Endothelial cell (in vitro differentiated cells): Measurements from ENCODE around the gene ZNF43. TPM values are rescaled to one million over a fixed set of nuclear protein-coding genes. Genes with fewer than 3 reads are reported as not detected.

Source experiments
- DNase-seq: peaks from one replicate; pipeline ENCODE4 v3.0.0; 2021; ENCODE audit warnings: low spot score
- H3K27ac Mint-ChIP-seq: one replicate; pipeline ENCODE4 v1.8.0; 2021; ENCODE audit warnings: mixed read lengths, inconsistent platforms; ENCODE audit not compliant: unreplicated experiment
- H3K27me3 Mint-ChIP-seq: one replicate; pipeline ENCODE4 v1.8.0; 2021; ENCODE audit warnings: mild to moderate bottlenecking, moderate library complexity, mixed read lengths, inconsistent platforms; ENCODE audit not compliant: unreplicated experiment
- H3K36me3 Mint-ChIP-seq: one replicate; pipeline ENCODE4 v1.8.0; 2021; ENCODE audit warnings: mild to moderate bottlenecking, low read depth, mixed read lengths, inconsistent platforms; ENCODE audit not compliant: unreplicated experiment
- H3K4me1 Mint-ChIP-seq: one replicate; pipeline ENCODE4 v1.8.0; 2021; ENCODE audit warnings: mild to moderate bottlenecking, mixed read lengths, inconsistent platforms; ENCODE audit not compliant: unreplicated experiment
- H3K4me3 Mint-ChIP-seq: one replicate; pipeline ENCODE4 v1.8.0; 2021; ENCODE audit warnings: mild to moderate bottlenecking, mixed read lengths, inconsistent platforms; ENCODE audit not compliant: unreplicated experiment
- H3K9me3 Mint-ChIP-seq: one replicate; pipeline ENCODE4 v1.8.0; 2021; ENCODE audit warnings: mixed read lengths, inconsistent platforms; ENCODE audit not compliant: unreplicated experiment
- CTCF ChIP-seq: fragments of 200-600 bp; sonication (generic); IDR thresholded peaks from one replicate; pipeline ENCODE4 v1.5.0; 2021; ENCODE audit warnings: antibody characterized with exemption; ENCODE audit not compliant: unreplicated experiment
- total RNA-seq: library from RNA; stranded (reverse); fragmentation: NEBNext Ultra II Directional; extraction: Animal tissue kit (Norgen Biotek cat#: 25700); gene quantifications from one replicate; pipeline ENCODE4 v1.2.1, GENCODE V29; 2021; ENCODE audit not compliant: unreplicated experiment

ZNF43 gene
- total RNA-seq, 1 donor from 2014 or later, result 35.5 TPM

DNA sequence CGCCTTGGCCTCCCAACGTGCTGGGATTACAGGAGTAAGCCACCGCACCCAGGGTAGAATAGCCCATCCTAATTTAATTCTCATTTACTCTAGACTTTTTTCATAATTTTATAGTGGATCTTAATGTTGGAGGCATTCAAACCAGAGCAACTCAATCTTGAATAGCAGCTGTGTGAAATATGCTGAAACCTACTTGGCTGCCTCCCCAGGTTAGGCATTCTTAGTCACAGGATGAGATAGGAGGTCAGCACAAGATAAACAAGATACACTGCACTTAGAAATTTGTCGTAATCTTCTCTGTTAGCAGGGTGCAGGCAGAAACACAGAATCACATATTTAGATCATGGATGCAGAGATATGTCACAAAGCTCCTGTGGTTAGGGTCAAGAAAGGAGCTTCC lies 2.7 kb upstream of the ZNF43 start:
- no peaks in the 10 kb centered on the region for H3K9me3 Mint-ChIP-seq
- H3K27me3 Mint-ChIP-seq, result peaks cover 10% of the 10 kb centered on the region
- no peak for TF ChIP-seq CTCF
- H3K4me1 Mint-ChIP-seq, result peaks cover 5% of the 10 kb centered on the region
- H3K36me3 Mint-ChIP-seq, result peaks cover 46% of the 10 kb centered on the region
- no peak for DNase-seq
- H3K4me3 Mint-ChIP-seq, result no peak overlapping the region
- no peak overlapping the region for H3K27ac Mint-ChIP-seq

DNA sequence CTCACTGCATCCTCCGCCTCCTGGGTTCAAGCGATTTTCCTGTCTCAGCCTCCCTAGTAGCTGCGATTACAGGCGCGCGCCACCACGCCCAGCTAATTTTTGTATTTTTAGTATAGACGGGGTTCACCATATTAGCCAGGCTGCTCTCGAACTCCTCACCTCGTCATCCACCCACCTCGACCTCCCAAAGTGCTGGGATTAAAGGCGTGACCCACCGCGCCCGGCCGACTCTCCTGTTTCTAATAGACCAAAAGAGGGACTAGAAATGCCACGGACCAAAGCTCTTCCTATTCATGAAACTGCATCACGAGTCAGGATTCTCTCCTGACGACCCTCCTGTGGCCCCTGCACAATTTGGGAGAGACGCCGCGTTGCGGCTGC lies 563 bp downstream of the ZNF43 start:
- Mint-ChIP-seq H3K4me3 (peak overlapping the region; percentile 98), H3K27ac (peak overlapping the region; percentile 100), H3K36me3 (peaks cover 31% of the 10 kb centered on the region), H3K27me3 (peaks cover 10% of the 10 kb centered on the region), H3K9me3 (peaks cover 4% of the 10 kb centered on the region), H3K4me1 (peaks cover 5% of the 10 kb centered on the region)
- no peak for DNase-seq
- TF ChIP-seq CTCF, result no peak

DNA sequence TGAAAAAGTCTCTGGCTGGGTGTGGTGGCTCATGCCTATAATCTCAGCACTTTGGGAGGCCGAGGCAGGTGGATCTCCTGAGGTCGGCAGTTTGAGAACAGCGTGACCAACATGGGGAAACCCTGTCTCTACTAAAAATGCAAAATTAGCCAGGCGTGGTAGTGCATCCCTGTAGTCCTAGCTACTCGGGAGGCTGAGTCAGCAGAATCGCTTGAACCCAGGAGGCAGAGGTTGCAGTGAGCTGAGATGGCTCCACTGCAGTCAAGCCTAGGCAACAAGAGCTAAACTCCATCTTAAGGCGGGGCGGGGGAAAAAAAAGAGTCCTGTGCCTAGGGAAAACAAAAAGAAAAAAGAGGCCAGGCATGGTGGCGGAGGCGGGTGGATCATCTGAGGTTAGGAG lies 2.2 kb downstream of the ZNF43 start:
- peaks cover 5% of the 10 kb centered on the region for H3K4me1 Mint-ChIP-seq
- H3K27ac Mint-ChIP-seq, result no peak overlapping the region
- DNase-seq, result no peak
- peaks cover 8% of the 10 kb centered on the region for H3K27me3 Mint-ChIP-seq
- H3K4me3 Mint-ChIP-seq, result peak overlapping the region; percentile 77
- peaks cover 4% of the 10 kb centered on the region for H3K9me3 Mint-ChIP-seq
- no peak for TF ChIP-seq CTCF
- H3K36me3 Mint-ChIP-seq, result peaks cover 21% of the 10 kb centered on the region

DNA sequence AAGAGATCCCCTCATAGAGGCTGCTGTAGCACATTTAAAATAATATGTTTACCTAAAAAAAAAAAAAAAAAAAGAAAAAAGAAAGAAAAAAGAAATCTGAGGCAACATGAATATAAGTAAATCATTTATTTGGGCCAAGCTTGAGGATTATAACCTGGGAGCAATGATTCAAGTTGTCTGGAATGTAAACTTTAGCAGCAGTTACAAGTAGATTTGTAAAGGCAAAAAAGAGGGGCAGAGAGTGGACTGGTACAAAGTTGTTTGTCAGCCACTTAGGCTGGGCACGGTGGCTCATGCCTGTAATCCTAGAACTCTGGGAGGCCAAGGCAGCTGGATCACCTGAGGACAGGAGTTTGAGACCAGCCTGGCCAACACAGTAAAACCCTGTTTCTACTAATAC lies 11.3 kb downstream of the ZNF43 start:
- Mint-ChIP-seq H3K27ac (no peak overlapping the region), H3K9me3 (no peaks in the 10 kb centered on the region), H3K36me3 (peaks cover 48% of the 10 kb centered on the region), H3K27me3 (no peaks in the 10 kb centered on the region), H3K4me1 (no peaks in the 10 kb centered on the region), H3K4me3 (no peak overlapping the region)
- TF ChIP-seq CTCF, result no peak
- no peak for DNase-seq

DNA sequence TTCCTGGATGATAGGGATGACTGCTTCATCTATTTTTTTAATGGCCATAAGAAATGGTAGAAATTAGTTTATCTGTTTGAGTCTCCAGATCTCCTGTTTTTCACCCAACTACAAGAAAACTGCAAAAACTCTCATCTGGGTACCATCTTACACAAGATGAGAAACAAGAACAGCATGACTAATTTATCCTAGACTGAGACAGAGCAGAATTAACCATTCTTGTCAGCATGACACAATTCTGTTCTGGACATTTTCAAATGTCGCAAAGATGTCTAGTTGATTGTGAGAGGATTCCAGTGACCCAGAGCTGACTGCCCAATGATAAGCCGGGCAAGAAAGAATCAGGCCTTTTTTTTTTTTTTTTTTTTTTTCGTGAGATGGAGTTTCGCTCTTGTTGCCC lies 12.8 kb downstream of the ZNF43 start:
- H3K4me1 Mint-ChIP-seq, result no peaks in the 10 kb centered on the region
- H3K27ac Mint-ChIP-seq, result no peak overlapping the region
- TF ChIP-seq CTCF, result no peak
- H3K27me3 Mint-ChIP-seq, result no peaks in the 10 kb centered on the region
- H3K36me3 Mint-ChIP-seq, result peaks cover 56% of the 10 kb centered on the region
- no peaks in the 10 kb centered on the region for H3K9me3 Mint-ChIP-seq
- no peak overlapping the region for H3K4me3 Mint-ChIP-seq
- no peak for DNase-seq
